Panc1 (cell line): ENCODE data around the gene MFSD6. TPM values are rescaled to one million over a fixed set of nuclear protein-coding genes. Genes with fewer than 3 reads are reported as not detected.

Experiments used
- ATAC-seq: fragments of 200-7000 bp; cut with Tn5 transposase; 2 replicates; pipeline ENCODE4 v1.9.1; 2020; ENCODE audit warnings: mild to moderate bottlenecking, moderate library complexity
- BruUV-seq: library from RNA; stranded (reverse); fragments of 400-500 nt; replicated peaks from 2 replicates; lab custom pipeline; 2021; lab: Mats Ljungman, UMichigan
- CTCF ChIA-PET: fragments of 300-600 bp; sonication (Branson Sonifier 250); formaldehyde crosslinking; loops from one replicate; lab custom pipeline; 2022; ENCODE audit warnings: antibody characterized with exemption; lab: Charles Lee
- POLR2A ChIA-PET: fragments of 300-600 bp; sonication (Branson Sonifier 250); formaldehyde crosslinking; loops from one replicate; lab custom pipeline; 2022; ENCODE audit warnings: antibody characterized with exemption; lab: Charles Lee
- DNase-seq: peaks from one replicate; pipeline ENCODE4 v3.0.0-alpha.2; 2010; ENCODE audit warnings: low read depth, low spot score
- H3K27ac ChIP-seq: 2 replicates; pipeline ENCODE4 v1.5.1; 2011; ENCODE audit warnings: mild to moderate bottlenecking, low read length, inconsistent platforms
- H3K27me3 ChIP-seq: fragments of 200-500 bp; sonication (Bioruptor generic); 2 replicates; pipeline ENCODE4 v1.6.0; 2014; ENCODE audit warnings: low read length, inconsistent platforms; ENCODE audit not compliant: control insufficient read depth, insufficient read depth
- H3K36me3 ChIP-seq: fragments of 200-500 bp; sonication (Bioruptor generic); 2 replicates; pipeline ENCODE4 v1.5.1; 2014; ENCODE audit warnings: inconsistent platforms, mild to moderate bottlenecking, low read length, moderate library complexity; ENCODE audit not compliant: control insufficient read depth, insufficient read depth
- H3K4me1 ChIP-seq: 2 replicates; pipeline ENCODE4 v1.5.1; 2011; ENCODE audit warnings: inconsistent platforms, mild to moderate bottlenecking, low read length, moderate library complexity; ENCODE audit not compliant: control insufficient read depth, insufficient read depth
- H3K4me3 ChIP-seq, 2 experiments: 2 replicates each; pipeline ENCODE4 v1.5.1; 2011 to 2012; ENCODE audit warnings: low read depth in 2 of 2, low read length in 2 of 2, mild to moderate bottlenecking in 2 of 2, inconsistent platforms in 1 of 2, moderate library complexity in 1 of 2
- H3K9me3 ChIP-seq: fragments of 200-500 bp; sonication (Bioruptor generic); 2 replicates; pipeline ENCODE4 v1.5.1; 2014; ENCODE audit warnings: low read depth, mild to moderate bottlenecking, inconsistent platforms, low read length, moderate library complexity; ENCODE audit not compliant: control insufficient read depth, insufficient read depth
- POLR2AphosphoS5 ChIP-seq: IDR thresholded peaks from 2 replicates; pipeline ENCODE4 v1.6.1; 2012; ENCODE audit warnings: mild to moderate bottlenecking, low read depth, low read length, moderate library complexity
- SIN3A ChIP-seq: IDR thresholded peaks from 2 replicates; pipeline ENCODE4 v1.6.1; 2012; ENCODE audit warnings: low read depth, mild to moderate bottlenecking, low read length, moderate library complexity, borderline replicate concordance; ENCODE audit not compliant: insufficient read depth
- TCF7L2 ChIP-seq: IDR thresholded peaks from 2 replicates; pipeline ENCODE4 v1.6.1; 2011; ENCODE audit warnings: mild to moderate bottlenecking, low read depth, low read length, inconsistent platforms
- in situ Hi-C: cut with HindIII; loops from 2 replicates; pipeline ENCODE4 v1.10.0; 2016; ENCODE audit warnings: low sequenced_read_pairs, low pct_unique_long_range_greater_than_20kb
- intact Hi-C: fragments of 100-400 bp; cut with micrococcal nuclease; formaldehyde crosslinking; loops from one replicate; pipeline ENCODE4 v1.10.0; 2022; ENCODE audit not compliant: unreplicated experiment
- total RNA-seq: library from RNA; stranded (reverse); gene quantifications from one replicate; pipeline ENCODE4 v1.2.1, GENCODE V29; 2021; ENCODE audit not compliant: unreplicated experiment
- TF ChIP-seq, protein P1 (sequence below), 2 experiments: IDR thresholded peaks; 2 replicates each; pipeline ENCODE4 v1.6.1; 2011 to 2012; ENCODE audit warnings: low read depth in 2 of 2, control low read depth in 1 of 2, low read length in 1 of 2, mild to moderate bottlenecking in 1 of 2, moderate library complexity in 1 of 2; ENCODE audit not compliant: insufficient read depth in 1 of 2
- TF ChIP-seq, protein P2 (sequence below): fragments of 450-650 bp; IDR thresholded peaks from 2 replicates; pipeline ENCODE4 v1.5.1; 2017; ENCODE audit warnings: mild to moderate bottlenecking

The MFSD6 gene
- total RNA-seq, 1 experiment from 2014 or later: 10.4 TPM

DNA sequence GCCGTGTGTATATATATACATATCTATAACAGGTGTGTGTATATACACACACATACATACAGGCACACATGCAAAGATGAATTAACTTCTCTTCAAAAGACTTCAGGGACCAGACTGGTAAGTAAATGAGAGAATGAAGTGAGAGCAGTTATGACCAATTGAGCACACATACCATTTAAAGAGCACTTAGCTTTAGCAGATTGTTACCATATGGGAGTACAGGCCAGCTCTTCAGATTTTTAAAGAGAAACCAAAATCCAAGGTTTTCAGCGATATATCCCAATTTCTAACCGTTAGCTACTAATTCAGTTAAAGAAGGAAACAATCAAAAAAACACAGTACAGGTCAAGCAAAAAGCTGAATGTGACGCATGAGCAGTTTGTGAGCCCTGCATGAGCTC is 41.1 kb upstream of the MFSD6 start:
- BruUV-seq: no TSS peak
- intact Hi-C loops (no loop called here), in situ Hi-C loops (no loop called here)
- no peak overlapping the region for H3K4me3 ChIP-seq
- H3K27ac ChIP-seq: no peak overlapping the region
- H3K9me3 ChIP-seq: no peaks in the 10 kb centered on the region
- DNase-seq: no peak
- CTCF ChIA-PET: no interaction called here
- TF ChIP-seq POLR2AphosphoS5: no peak
- H3K36me3 ChIP-seq: no peaks in the 10 kb centered on the region
- no peak for ATAC-seq
- H3K4me1 ChIP-seq: no peaks in the 10 kb centered on the region
- POLR2A ChIA-PET: no interaction called here
- no peaks in the 10 kb centered on the region for H3K27me3 ChIP-seq

DNA sequence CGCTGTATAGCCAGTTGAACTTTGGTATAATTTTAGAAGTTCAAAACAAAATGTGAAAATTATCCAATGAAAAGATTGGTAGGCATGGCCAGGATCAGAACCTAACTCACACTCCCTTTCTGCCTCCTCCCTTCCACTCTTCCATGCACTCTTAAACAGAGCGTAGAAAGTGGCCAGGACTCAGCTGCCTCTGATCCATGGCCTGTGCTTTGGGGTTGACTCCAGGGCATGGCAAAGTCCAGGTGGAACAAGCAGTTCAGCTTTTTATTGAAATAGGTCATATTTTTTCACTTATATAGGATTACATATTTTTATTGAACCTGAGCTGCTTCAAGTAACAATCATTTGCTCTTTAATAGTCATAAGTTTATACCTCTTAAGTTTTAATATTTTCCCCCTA is 38.5 kb upstream of the MFSD6 start:
- DNase-seq: no peak
- Histone ChIP-seq H3K36me3 (no peaks in the 10 kb centered on the region), H3K27me3 (no peaks in the 10 kb centered on the region), H3K4me3 (no peak overlapping the region), H3K9me3 (no peaks in the 10 kb centered on the region), H3K4me1 (no peaks in the 10 kb centered on the region), H3K27ac (no peak overlapping the region)
- TF ChIP-seq, protein P1, sequence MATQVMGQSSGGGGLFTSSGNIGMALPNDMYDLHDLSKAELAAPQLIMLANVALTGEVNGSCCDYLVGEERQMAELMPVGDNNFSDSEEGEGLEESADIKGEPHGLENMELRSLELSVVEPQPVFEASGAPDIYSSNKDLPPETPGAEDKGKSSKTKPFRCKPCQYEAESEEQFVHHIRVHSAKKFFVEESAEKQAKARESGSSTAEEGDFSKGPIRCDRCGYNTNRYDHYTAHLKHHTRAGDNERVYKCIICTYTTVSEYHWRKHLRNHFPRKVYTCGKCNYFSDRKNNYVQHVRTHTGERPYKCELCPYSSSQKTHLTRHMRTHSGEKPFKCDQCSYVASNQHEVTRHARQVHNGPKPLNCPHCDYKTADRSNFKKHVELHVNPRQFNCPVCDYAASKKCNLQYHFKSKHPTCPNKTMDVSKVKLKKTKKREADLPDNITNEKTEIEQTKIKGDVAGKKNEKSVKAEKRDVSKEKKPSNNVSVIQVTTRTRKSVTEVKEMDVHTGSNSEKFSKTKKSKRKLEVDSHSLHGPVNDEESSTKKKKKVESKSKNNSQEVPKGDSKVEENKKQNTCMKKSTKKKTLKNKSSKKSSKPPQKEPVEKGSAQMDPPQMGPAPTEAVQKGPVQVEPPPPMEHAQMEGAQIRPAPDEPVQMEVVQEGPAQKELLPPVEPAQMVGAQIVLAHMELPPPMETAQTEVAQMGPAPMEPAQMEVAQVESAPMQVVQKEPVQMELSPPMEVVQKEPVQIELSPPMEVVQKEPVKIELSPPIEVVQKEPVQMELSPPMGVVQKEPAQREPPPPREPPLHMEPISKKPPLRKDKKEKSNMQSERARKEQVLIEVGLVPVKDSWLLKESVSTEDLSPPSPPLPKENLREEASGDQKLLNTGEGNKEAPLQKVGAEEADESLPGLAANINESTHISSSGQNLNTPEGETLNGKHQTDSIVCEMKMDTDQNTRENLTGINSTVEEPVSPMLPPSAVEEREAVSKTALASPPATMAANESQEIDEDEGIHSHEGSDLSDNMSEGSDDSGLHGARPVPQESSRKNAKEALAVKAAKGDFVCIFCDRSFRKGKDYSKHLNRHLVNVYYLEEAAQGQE (IDR thresholded peaks at IDR 0.05; ENCODE audit: insufficient read depth in 1 of 2, low read depth in 2 of 2, low read length in 1 of 2): no peak
- TF ChIP-seq POLR2AphosphoS5: no peak
- TF ChIP-seq TCF7L2: no peak
- TF ChIP-seq SIN3A: no peak
- TF ChIP-seq, protein P2, sequence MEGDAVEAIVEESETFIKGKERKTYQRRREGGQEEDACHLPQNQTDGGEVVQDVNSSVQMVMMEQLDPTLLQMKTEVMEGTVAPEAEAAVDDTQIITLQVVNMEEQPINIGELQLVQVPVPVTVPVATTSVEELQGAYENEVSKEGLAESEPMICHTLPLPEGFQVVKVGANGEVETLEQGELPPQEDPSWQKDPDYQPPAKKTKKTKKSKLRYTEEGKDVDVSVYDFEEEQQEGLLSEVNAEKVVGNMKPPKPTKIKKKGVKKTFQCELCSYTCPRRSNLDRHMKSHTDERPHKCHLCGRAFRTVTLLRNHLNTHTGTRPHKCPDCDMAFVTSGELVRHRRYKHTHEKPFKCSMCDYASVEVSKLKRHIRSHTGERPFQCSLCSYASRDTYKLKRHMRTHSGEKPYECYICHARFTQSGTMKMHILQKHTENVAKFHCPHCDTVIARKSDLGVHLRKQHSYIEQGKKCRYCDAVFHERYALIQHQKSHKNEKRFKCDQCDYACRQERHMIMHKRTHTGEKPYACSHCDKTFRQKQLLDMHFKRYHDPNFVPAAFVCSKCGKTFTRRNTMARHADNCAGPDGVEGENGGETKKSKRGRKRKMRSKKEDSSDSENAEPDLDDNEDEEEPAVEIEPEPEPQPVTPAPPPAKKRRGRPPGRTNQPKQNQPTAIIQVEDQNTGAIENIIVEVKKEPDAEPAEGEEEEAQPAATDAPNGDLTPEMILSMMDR: no peak
- no peak for ATAC-seq
- POLR2A ChIA-PET: no interaction called here
- intact Hi-C loops (no loop called here), in situ Hi-C loops (no loop called here)
- no TSS peak for BruUV-seq
- CTCF ChIA-PET: no interaction called here

DNA sequence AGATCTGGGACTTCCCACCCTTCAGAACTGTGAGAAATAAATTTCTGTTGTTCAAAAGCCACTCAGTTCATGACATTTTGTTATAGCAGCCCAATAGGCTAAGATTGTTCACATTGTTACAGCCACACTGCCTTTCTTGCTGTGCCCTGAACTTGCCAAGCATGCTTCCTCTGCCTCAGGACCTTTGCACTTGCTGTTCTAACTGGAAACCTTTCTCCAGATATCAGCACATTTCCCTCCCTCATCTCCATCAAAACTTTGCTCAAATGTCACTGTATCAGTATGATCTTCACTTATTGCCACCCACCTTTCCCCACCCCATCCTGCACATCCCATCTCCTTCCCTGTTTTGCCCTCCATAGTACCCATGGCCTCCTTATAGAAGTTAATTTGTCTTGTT is 32.1 kb upstream of the MFSD6 start:
- in situ Hi-C loops (no loop called here), intact Hi-C loops (no loop called here)
- ChIA-PET CTCF (no interaction called here), POLR2A (no interaction called here)
- TF ChIP-seq SIN3A (no peak), TCF7L2 (no peak), POLR2AphosphoS5 (no peak)
- TF ChIP-seq, protein P1 (IDR thresholded peaks at IDR 0.05; ENCODE audit: insufficient read depth in 1 of 2, low read depth in 2 of 2, low read length in 1 of 2): no peak
- TF ChIP-seq, protein P2: no peak
- Histone ChIP-seq H3K27me3 (no peaks in the 10 kb centered on the region), H3K4me1 (no peaks in the 10 kb centered on the region), H3K4me3 (no peak overlapping the region), H3K27ac (no peak overlapping the region), H3K36me3 (no peaks in the 10 kb centered on the region), H3K9me3 (no peaks in the 10 kb centered on the region)
- no TSS peak for BruUV-seq
- no peak for DNase-seq
- ATAC-seq: no peak
